Neural progenitor cell (in vitro differentiated cells): ENCODE measurements around the gene PTGR2.
"Not testable (repeated sequence)": the region's sequence is repeated elsewhere in the genome, so short reads cannot be mapped to it uniquely, and the experiment has no call there.

ENCODE experiments used
- EZH2 ChIP-seq: fragments of 200-600 bp; sonication (generic); IDR thresholded peaks from 2 replicates; pipeline ENCODE4 v1.6.1; 2017; ENCODE audit warnings: antibody characterized with exemption, mild to moderate bottlenecking, moderate library complexity
- TF ChIP-seq, protein P1 (sequence below): fragments of 200-600 bp; sonication (generic); IDR thresholded peaks from 2 replicates; pipeline ENCODE4 v1.5.1; 2017; ENCODE audit warnings: antibody characterized with exemption, mild to moderate bottlenecking

DNA sequence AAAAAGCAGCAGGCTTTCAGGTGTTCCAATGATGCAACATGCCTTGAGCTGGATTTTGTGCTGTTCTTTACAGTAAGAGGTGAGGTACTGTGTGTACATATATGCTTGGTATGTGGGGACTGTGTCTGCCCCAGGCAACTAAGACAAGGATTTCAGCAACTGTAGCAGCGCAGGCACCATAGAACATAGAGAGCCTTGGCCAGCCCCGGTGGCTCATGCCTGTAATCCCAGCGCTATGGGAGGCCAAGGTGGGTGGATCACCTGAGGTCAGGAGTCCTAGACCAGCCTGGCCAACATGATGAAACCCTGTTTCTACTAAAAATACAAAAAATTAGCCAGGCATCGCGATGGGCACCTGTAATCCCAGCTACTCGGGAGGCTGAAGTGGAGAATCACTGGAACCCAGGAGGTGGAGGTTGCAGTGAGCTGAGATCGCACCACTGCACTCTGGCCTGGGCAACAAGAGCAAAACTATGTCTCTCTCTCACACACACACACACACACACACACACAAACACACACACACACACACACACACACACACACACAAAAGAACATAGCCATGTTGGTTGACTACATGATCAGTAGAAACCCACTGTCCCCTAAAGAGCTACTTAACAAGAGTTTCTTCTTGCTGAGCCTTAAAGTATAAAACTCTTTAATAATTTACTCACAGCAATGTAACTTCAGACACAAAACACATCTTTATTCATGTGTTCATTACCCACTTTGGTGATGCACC lies 13.2 kb upstream of the PTGR2 start:
- TF ChIP-seq, protein P1, sequence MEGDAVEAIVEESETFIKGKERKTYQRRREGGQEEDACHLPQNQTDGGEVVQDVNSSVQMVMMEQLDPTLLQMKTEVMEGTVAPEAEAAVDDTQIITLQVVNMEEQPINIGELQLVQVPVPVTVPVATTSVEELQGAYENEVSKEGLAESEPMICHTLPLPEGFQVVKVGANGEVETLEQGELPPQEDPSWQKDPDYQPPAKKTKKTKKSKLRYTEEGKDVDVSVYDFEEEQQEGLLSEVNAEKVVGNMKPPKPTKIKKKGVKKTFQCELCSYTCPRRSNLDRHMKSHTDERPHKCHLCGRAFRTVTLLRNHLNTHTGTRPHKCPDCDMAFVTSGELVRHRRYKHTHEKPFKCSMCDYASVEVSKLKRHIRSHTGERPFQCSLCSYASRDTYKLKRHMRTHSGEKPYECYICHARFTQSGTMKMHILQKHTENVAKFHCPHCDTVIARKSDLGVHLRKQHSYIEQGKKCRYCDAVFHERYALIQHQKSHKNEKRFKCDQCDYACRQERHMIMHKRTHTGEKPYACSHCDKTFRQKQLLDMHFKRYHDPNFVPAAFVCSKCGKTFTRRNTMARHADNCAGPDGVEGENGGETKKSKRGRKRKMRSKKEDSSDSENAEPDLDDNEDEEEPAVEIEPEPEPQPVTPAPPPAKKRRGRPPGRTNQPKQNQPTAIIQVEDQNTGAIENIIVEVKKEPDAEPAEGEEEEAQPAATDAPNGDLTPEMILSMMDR: not testable (repeated sequence)
- not testable (repeated sequence) for TF ChIP-seq EZH2
